Loucy (cell line): ENCODE data around the gene ARHGEF33.

Experiments used
- H2AFZ ChIP-seq: fragments of 200-600 bp; sonication (generic); 2 replicates; pipeline ENCODE4 v1.6.0; 2016; ENCODE audit warnings: antibody characterized with exemption, mild to moderate bottlenecking, low read length, moderate library complexity
- H3F3A ChIP-seq: fragments of 200-600 bp; 2 replicates; pipeline ENCODE4 v1.6.0; 2016; ENCODE audit warnings: antibody characterized with exemption, low read depth, mild to moderate bottlenecking
- H3K27me3 ChIP-seq: fragments of 200-600 bp; sonication (generic); 2 replicates; pipeline ENCODE4 v1.6.1; 2014; ENCODE audit warnings: low read length, mild to moderate bottlenecking; ENCODE audit not compliant: insufficient read depth, poor library complexity, severe bottlenecking
- H3K36me3 ChIP-seq: fragments of 200-600 bp; sonication (generic); 2 replicates; pipeline ENCODE4 v1.6.1; 2016; ENCODE audit warnings: low read length; ENCODE audit not compliant: insufficient read depth
- H3K4me1 ChIP-seq: fragments of 200-600 bp; sonication (generic); 2 replicates; pipeline ENCODE4 v1.5.1; 2014; ENCODE audit warnings: low read length, mild to moderate bottlenecking; ENCODE audit not compliant: insufficient read depth, poor library complexity, severe bottlenecking
- H3K4me2 ChIP-seq: fragments of 200-600 bp; sonication (generic); 2 replicates; pipeline ENCODE4 v1.6.0; 2014; ENCODE audit warnings: antibody characterized with exemption, low read length, low read depth, mild to moderate bottlenecking; ENCODE audit not compliant: poor library complexity, severe bottlenecking
- H3K4me3 ChIP-seq: fragments of 200-600 bp; sonication (generic); 2 replicates; pipeline ENCODE4 v1.5.1; 2014; ENCODE audit warnings: low read length, mild to moderate bottlenecking, mixed read lengths; ENCODE audit not compliant: poor library complexity, severe bottlenecking
- H3K79me2 ChIP-seq: fragments of 200-600 bp; sonication (generic); 2 replicates; pipeline ENCODE4 v1.6.1; 2014; ENCODE audit warnings: low read length; ENCODE audit not compliant: insufficient read depth
- H3K9ac ChIP-seq: fragments of 200-600 bp; sonication (generic); 2 replicates; pipeline ENCODE4 v1.6.0; 2014; ENCODE audit warnings: mild to moderate bottlenecking, low read depth, low read length, moderate library complexity; ENCODE audit not compliant: poor library complexity, severe bottlenecking
- H3K9me2 ChIP-seq: fragments of 200-600 bp; sonication (generic); replicated peaks from 2 replicates; pipeline ENCODE4 v1.6.1; 2016; ENCODE audit warnings: low read depth, low read length, mixed read lengths
- H3K9me3 ChIP-seq: fragments of 200-600 bp; sonication (generic); 2 replicates; pipeline ENCODE4 v1.6.1; 2014; ENCODE audit warnings: mild to moderate bottlenecking, antibody characterized with exemption, low read length, low read depth; ENCODE audit not compliant: insufficient read depth
- H4K20me1 ChIP-seq: fragments of 200-600 bp; sonication (generic); 2 replicates; pipeline ENCODE4 v1.6.0; 2014; ENCODE audit warnings: antibody characterized with exemption, low read length, mild to moderate bottlenecking; ENCODE audit not compliant: insufficient read depth, poor library complexity, severe bottlenecking
- EZH2phosphoT487 ChIP-seq: fragments of 200-600 bp; IDR thresholded peaks from 2 replicates; pipeline ENCODE4 v1.6.1; 2018; ENCODE audit warnings: antibody characterized with exemption, mild to moderate bottlenecking, moderate library complexity, borderline replicate concordance
- TF ChIP-seq, protein P1 (sequence below): fragments of 200-600 bp; sonication (generic); conservative IDR thresholded peaks from 2 replicates; pipeline ENCODE4 v1.5.1; 2014; ENCODE audit warnings: mild to moderate bottlenecking, antibody characterized with exemption, low read length

ARHGEF33 gene

DNA sequence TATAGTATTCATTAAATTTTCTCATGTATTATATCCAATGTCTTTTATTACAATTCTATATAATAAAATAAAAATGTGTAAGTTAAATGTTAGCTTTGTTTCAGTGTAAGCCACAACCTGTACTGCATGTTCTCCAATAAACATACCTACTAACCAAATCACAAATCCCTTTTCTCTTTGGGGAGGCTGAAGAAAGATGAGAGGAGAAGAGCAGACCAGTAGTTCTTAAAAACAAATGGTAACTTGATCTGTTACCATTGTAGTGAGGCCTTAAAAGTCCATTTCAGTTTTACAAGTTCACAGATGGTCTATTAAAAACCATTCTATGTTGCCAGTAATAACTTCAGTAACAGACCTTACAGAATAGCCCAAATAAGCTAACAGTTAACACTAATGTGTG, 130.7 kb downstream of the ARHGEF33 start:
- no peak overlapping the region for H2AFZ ChIP-seq
- H3K79me2 ChIP-seq, result no peaks in the 10 kb centered on the region
- no peak overlapping the region for H3K4me3 ChIP-seq
- no peaks in the 10 kb centered on the region for H3K27me3 ChIP-seq
- TF ChIP-seq, protein P1, sequence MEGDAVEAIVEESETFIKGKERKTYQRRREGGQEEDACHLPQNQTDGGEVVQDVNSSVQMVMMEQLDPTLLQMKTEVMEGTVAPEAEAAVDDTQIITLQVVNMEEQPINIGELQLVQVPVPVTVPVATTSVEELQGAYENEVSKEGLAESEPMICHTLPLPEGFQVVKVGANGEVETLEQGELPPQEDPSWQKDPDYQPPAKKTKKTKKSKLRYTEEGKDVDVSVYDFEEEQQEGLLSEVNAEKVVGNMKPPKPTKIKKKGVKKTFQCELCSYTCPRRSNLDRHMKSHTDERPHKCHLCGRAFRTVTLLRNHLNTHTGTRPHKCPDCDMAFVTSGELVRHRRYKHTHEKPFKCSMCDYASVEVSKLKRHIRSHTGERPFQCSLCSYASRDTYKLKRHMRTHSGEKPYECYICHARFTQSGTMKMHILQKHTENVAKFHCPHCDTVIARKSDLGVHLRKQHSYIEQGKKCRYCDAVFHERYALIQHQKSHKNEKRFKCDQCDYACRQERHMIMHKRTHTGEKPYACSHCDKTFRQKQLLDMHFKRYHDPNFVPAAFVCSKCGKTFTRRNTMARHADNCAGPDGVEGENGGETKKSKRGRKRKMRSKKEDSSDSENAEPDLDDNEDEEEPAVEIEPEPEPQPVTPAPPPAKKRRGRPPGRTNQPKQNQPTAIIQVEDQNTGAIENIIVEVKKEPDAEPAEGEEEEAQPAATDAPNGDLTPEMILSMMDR, result no peak
- TF ChIP-seq EZH2phosphoT487, result no peak
- H3K36me3 ChIP-seq, result peaks cover 11% of the 10 kb centered on the region
- peaks cover 3% of the 10 kb centered on the region for H3K4me1 ChIP-seq
- H3K9me2 ChIP-seq, result no peaks in the 10 kb centered on the region
- no peak overlapping the region for H3K9ac ChIP-seq
- H3K4me2 ChIP-seq, result peak overlapping the region; percentile 13
- no peaks in the 10 kb centered on the region for H4K20me1 ChIP-seq
- H3F3A ChIP-seq, result no peaks in the 10 kb centered on the region
- no peaks in the 10 kb centered on the region for H3K9me3 ChIP-seq

DNA sequence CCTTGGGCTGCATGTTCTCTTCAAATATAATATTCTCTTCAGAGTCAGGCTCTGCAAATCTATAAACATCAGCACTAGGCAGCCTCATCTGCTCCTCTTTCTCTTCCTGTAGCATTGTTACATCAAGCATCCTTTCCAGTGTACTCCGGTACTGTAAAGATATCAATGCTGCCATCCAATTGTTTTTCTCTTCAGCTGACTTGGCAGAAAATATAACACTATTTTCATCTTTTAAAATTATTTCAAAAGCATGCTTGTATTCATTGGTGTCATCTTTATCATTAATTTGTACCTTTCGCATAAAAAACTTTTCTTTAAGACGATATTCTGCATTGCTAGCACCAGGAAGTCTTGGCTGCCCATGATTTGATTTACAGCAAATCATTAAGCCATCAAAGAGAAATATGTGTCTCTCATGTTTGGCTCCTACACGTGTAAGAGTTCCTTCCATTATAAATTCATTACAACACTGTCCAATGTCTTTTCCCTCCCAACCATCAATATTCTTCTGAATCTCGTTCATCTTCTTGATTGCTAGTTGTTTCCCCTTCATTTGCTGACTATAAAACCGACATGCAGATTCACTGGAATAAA, 133.1 kb downstream of the ARHGEF33 start:
- no peak overlapping the region for H3K4me3 ChIP-seq
- no peak overlapping the region for H3K9ac ChIP-seq
- H3K79me2 ChIP-seq, result no peaks in the 10 kb centered on the region
- H3K27me3 ChIP-seq, result no peaks in the 10 kb centered on the region
- peaks cover 3% of the 10 kb centered on the region for H3K4me1 ChIP-seq
- H3K36me3 ChIP-seq, result peaks cover 11% of the 10 kb centered on the region
- no peaks in the 10 kb centered on the region for H3K9me3 ChIP-seq
- no peaks in the 10 kb centered on the region for H4K20me1 ChIP-seq
- H3K9me2 ChIP-seq, result no peaks in the 10 kb centered on the region
- no peak overlapping the region for H3K4me2 ChIP-seq
- no peaks in the 10 kb centered on the region for H3F3A ChIP-seq
- TF ChIP-seq, protein P1, result no peak
- TF ChIP-seq EZH2phosphoT487, result no peak
- H2AFZ ChIP-seq, result no peak overlapping the region

DNA sequence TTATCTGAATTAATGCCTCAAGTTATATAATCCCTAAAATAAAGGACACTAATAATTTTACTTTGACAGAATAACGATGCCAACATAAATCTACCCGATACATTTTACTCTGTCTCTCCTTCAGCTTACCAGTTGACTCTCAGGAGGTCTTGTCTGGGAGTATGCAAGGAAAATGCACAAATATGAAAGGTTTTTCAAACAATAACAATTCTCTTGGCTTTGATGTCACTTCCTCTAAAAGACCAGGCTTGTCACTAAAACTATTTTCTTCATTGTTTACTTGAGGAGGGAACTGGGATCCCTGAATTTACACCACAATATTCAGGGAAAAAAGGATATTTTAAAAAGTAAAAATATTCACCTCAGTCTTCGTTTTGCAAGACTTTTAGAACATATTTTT, 134.0 kb downstream of the ARHGEF33 start:
- TF ChIP-seq, protein P1, result no peak
- TF ChIP-seq EZH2phosphoT487, result no peak
- Histone ChIP-seq H4K20me1 (no peaks in the 10 kb centered on the region), H3K4me1 (peaks cover 3% of the 10 kb centered on the region), H3K9me2 (no peaks in the 10 kb centered on the region), H3K36me3 (peaks cover 15% of the 10 kb centered on the region), H3K4me2 (no peak overlapping the region), H3K4me3 (no peak overlapping the region), H3K9me3 (no peaks in the 10 kb centered on the region), H2AFZ (no peak overlapping the region), H3K9ac (no peak overlapping the region), H3K79me2 (no peaks in the 10 kb centered on the region), H3K27me3 (no peaks in the 10 kb centered on the region), H3F3A (no peaks in the 10 kb centered on the region)
